ENCODE measurements around the gene CFAP298.
A peak's percentile ranks its signal among the peaks of the same experiment; 100 is the strongest.

The CFAP298 gene

DNA sequence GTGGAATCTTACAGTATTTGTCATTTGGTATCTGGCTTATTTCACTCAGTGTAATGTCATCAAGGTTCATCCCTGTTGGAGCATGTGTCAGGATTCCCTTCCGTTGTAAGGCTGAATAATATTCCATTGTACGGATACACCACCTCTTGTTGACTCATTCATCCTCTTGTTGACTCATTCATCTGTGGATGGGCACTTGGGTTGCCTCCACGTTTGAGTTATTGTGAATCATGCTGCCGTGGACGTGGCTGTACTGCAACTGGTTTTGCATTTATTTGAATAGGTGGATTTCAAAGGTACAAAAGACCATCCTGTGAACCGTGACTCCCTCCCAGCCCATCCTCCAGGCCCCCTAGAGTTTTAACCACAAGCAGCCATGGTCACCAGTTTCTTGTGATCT, 15.0 kb downstream of the CFAP298 start:
- no peak overlapping the region for H3K4me3 ChIP-seq (ENCODE audit: low read depth, low read length)
- in situ Hi-C loops (cut with HindIII; ENCODE audit: low sequenced_read_pairs) = no loop called here
- TF ChIP-seq, protein P1, sequence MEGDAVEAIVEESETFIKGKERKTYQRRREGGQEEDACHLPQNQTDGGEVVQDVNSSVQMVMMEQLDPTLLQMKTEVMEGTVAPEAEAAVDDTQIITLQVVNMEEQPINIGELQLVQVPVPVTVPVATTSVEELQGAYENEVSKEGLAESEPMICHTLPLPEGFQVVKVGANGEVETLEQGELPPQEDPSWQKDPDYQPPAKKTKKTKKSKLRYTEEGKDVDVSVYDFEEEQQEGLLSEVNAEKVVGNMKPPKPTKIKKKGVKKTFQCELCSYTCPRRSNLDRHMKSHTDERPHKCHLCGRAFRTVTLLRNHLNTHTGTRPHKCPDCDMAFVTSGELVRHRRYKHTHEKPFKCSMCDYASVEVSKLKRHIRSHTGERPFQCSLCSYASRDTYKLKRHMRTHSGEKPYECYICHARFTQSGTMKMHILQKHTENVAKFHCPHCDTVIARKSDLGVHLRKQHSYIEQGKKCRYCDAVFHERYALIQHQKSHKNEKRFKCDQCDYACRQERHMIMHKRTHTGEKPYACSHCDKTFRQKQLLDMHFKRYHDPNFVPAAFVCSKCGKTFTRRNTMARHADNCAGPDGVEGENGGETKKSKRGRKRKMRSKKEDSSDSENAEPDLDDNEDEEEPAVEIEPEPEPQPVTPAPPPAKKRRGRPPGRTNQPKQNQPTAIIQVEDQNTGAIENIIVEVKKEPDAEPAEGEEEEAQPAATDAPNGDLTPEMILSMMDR (IDR thresholded peaks at IDR 0.05; ENCODE audit: low read depth, low read length, missing control alignments) = no peak
- DNase-seq (ENCODE audit: low read depth) = peak; percentile 43

DNA sequence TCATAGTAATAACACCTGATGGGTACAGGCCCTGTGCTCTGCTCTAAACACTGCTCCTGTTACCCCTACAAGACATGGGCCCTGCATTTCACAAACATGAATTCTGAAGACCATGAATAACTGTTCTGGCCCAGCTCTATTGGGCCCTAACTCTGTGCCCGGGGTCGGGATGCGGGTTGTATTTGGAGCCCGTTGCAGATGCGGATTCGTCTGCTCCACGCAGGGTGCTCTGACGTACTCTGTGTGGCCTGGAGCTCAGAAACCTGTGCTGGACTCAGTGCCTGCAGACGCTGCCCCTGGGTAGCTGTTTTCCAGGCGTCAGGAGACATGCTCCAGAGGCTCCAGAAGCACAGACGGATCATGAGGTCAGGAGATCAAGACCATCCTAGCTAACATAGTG, 16.7 kb downstream of the CFAP298 start:
- no peak for DNase-seq (ENCODE audit: low read depth)
- in situ Hi-C loops (cut with HindIII; ENCODE audit: low sequenced_read_pairs) = no loop called here
- no peak overlapping the region for H3K4me3 ChIP-seq (ENCODE audit: low read depth, low read length)
- TF ChIP-seq, protein P1 (IDR thresholded peaks at IDR 0.05; ENCODE audit: low read depth, low read length, missing control alignments) = no peak

DNA sequence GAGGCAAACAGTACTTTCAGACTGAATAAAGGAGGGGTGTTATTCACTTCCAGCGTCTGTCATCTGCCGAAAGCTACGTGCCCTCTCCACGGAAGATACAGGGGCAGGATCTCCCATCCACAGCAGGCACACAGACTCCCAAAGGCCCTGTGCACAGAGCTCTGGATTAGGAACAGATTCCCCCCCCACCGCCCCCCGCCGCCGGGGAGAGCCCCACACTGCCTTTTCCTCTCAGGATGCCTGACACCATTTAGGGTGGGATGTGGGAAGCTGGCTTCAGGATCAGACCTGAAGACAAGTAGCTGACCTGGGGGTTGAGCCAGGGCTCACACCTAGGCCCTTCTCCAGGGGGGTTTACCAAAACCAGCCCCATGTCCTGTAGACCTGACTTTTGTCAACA, 18.5 kb downstream of the CFAP298 start:
- H3K4me3 ChIP-seq (ENCODE audit: low read depth, low read length) = no peak overlapping the region
- no peak for DNase-seq (ENCODE audit: low read depth)
- in situ Hi-C loops (cut with HindIII; ENCODE audit: low sequenced_read_pairs) = no loop called here
- TF ChIP-seq, protein P1 (IDR thresholded peaks at IDR 0.05; ENCODE audit: low read depth, low read length, missing control alignments) = no peak

DNA sequence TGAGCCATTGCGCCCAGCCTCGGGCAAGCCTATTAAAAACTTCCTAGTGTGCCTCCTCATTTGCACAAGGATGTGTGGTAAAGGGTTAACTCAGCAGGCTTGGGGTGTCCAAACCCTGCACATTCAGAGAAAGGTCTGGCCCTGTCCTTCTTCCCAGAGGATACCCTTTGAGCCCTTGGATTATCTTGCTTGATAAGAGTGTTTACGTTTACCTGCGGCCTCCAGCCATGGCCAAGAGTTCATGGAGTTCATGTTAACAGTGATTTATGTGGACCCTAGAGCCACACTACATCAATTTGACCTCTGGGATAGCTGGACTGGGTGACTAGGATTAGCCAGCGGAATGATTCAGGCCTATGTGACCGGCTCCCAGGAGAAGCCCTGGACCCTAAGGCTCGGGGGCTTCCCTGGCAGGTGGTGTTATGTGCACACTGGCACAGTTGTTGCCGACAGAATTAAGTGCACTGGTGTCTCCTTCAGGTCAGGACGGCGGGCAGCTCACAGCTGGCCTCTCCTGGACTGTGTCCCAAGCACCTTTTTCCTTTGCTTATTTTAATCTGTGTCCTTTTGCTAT, 19.2 kb downstream of the CFAP298 start:
- TF ChIP-seq, protein P1 (IDR thresholded peaks at IDR 0.05; ENCODE audit: low read depth, low read length, missing control alignments) = no peak
- H3K4me3 ChIP-seq (ENCODE audit: low read depth, low read length) = no peak overlapping the region
- DNase-seq (ENCODE audit: low read depth) = no peak
- in situ Hi-C loops (cut with HindIII; ENCODE audit: low sequenced_read_pairs) = no loop called here

DNA sequence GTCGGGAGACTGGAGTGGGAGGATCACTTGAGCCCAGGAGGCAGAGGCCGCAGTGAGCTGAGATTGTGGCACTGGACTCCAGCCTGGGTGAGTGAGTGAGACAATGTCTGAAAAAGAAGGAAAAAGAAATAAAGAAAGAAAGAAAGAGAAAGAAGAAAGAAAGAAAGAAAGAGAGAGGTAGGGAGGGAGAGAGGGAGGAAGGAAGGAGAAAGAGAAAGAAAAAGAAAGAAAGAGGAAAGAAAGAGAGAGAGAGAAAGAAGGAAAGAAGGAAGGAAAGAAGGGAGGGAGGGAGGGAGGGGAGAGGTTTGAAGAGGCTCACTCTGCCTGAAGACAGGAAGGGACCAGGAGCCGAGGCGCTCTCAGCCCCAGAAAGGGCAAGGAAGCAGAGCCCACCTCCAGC, 22.0 kb downstream of the CFAP298 start:
- no peak overlapping the region for H3K4me3 ChIP-seq (ENCODE audit: low read depth, low read length)
- DNase-seq (ENCODE audit: low read depth) = no peak
- TF ChIP-seq, protein P1 (IDR thresholded peaks at IDR 0.05; ENCODE audit: low read depth, low read length, missing control alignments) = no peak
- in situ Hi-C loops (cut with HindIII; ENCODE audit: low sequenced_read_pairs) = no loop called here

DNA sequence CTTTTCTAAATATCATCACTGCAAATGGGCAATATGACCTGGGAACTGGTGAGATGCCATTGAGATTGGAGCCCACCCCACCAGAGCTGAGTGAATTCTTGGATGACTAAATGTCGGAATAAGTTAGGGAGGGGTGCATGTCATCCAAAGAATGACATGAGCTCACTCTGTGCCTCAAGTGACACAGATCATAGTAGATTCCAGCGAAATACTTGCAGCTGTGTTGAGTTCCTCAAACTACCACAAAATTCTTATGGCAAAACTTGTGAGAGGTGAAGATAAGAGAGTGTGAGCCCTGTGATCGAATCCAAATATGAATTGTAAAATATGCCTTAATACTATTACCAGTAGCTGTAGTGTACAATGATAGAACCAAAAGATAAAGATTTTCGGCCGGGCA, 24.5 kb downstream of the CFAP298 start:
- H3K4me3 ChIP-seq (ENCODE audit: low read depth, low read length) = no peak overlapping the region
- no peak for DNase-seq (ENCODE audit: low read depth)
- TF ChIP-seq, protein P1 (IDR thresholded peaks at IDR 0.05; ENCODE audit: low read depth, low read length, missing control alignments) = no peak
- in situ Hi-C loops (cut with HindIII; ENCODE audit: low sequenced_read_pairs) = no loop called here
